Progenitor cell of endocrine pancreas (in vitro differentiated cells): Measurements from ENCODE around the gene SNX10. TPM values are rescaled to one million over a fixed set of nuclear protein-coding genes. Genes with fewer than 3 reads are reported as not detected.

Experiments used
- DNase-seq: peaks from one replicate; pipeline ENCODE4 v3.0.0; 2021; ENCODE audit warnings: low spot score; ENCODE audit not compliant: unreplicated experiment
- H3K27ac Mint-ChIP-seq: 2 replicates; pipeline ENCODE4 v1.8.0; 2021; ENCODE audit warnings: mild to moderate bottlenecking, moderate library complexity, mixed read lengths
- H3K27me3 Mint-ChIP-seq: 2 replicates; pipeline ENCODE4 v1.8.0; 2021; ENCODE audit warnings: mixed read lengths
- H3K36me3 Mint-ChIP-seq: 2 replicates; pipeline ENCODE4 v1.8.0; 2022; ENCODE audit warnings: mixed read lengths; ENCODE audit not compliant: insufficient read depth
- H3K4me1 Mint-ChIP-seq: 2 replicates; pipeline ENCODE4 v1.8.0; 2021; ENCODE audit warnings: low read depth, mixed read lengths
- H3K4me3 Mint-ChIP-seq: 2 replicates; pipeline ENCODE4 v1.8.0; 2021; ENCODE audit warnings: low read depth, mild to moderate bottlenecking, moderate library complexity, mixed read lengths
- H3K9me3 Mint-ChIP-seq: 2 replicates; pipeline ENCODE4 v1.8.0; 2021; ENCODE audit warnings: low read depth, mixed read lengths
- CTCF ChIP-seq: fragments of 200-600 bp; sonication (generic); IDR thresholded peaks from one replicate; pipeline ENCODE4 v1.5.0; 2021; ENCODE audit warnings: antibody characterized with exemption, mild to moderate bottlenecking; ENCODE audit not compliant: unreplicated experiment
- total RNA-seq: library from RNA; stranded (reverse); gene quantifications from 2 replicates; pipeline ENCODE4 v1.2.1, GENCODE V29; 2021

The SNX10 gene
- total RNA-seq, 1 donor from 2014 or later, result 9.2 TPM

- peaks cover 3% of the 10 kb centered on the region for H3K4me1 Mint-ChIP-seq
- no peak for DNase-seq
Measured at GRCh38 chr7:26372704-26373103, 81.0 kb downstream of the SNX10 start.

GRCh38 chr7:26374647-26375373 lies 83.1 kb downstream of the SNX10 start:
- H3K27ac Mint-ChIP-seq, result no peak overlapping the region
- H3K4me1 Mint-ChIP-seq, result peaks cover 13% of the 10 kb centered on the region
- H3K27me3 Mint-ChIP-seq, result no peaks in the 10 kb centered on the region
- peak overlapping the region; percentile 18 for H3K4me3 Mint-ChIP-seq
- peaks cover 2% of the 10 kb centered on the region for H3K36me3 Mint-ChIP-seq
- TF ChIP-seq CTCF, result no peak
- no peaks in the 10 kb centered on the region for H3K9me3 Mint-ChIP-seq
- DNase-seq, result no peak

More at GRCh38 chr7:26372704-26373103, 81.0 kb downstream of the SNX10 start:
- Mint-ChIP-seq H3K9me3 (no peaks in the 10 kb centered on the region), H3K36me3 (peaks cover 2% of the 10 kb centered on the region), H3K4me3 (no peak overlapping the region), H3K27me3 (no peaks in the 10 kb centered on the region), H3K27ac (no peak overlapping the region)
- TF ChIP-seq CTCF, result no peak

GRCh38 chr7:26375726-26376174 lies 84.1 kb downstream of the SNX10 start:
- Mint-ChIP-seq H3K9me3 (no peaks in the 10 kb centered on the region), H3K27ac (peak overlapping the region; percentile 89), H3K4me1 (peaks cover 13% of the 10 kb centered on the region), H3K36me3 (peaks cover 2% of the 10 kb centered on the region), H3K27me3 (no peaks in the 10 kb centered on the region), H3K4me3 (peak overlapping the region; percentile 85)
- no peak for DNase-seq
- no peak for TF ChIP-seq CTCF

GRCh38 chr7:26376175-26376917 lies 84.7 kb downstream of the SNX10 start:
- H3K27me3 Mint-ChIP-seq, result no peaks in the 10 kb centered on the region
- peak overlapping the region; percentile 85 for H3K4me3 Mint-ChIP-seq
- TF ChIP-seq CTCF, result no peak
- peaks cover 13% of the 10 kb centered on the region for H3K4me1 Mint-ChIP-seq
- peaks cover 2% of the 10 kb centered on the region for H3K36me3 Mint-ChIP-seq
- H3K9me3 Mint-ChIP-seq, result no peaks in the 10 kb centered on the region
- H3K27ac Mint-ChIP-seq, result peak overlapping the region; percentile 94
- DNase-seq, result peak; percentile 75

GRCh38 chr7:26378016-26378415 lies 86.4 kb downstream of the SNX10 start:
- H3K27me3 Mint-ChIP-seq, result peaks cover 6% of the 10 kb centered on the region
- no peak overlapping the region for H3K4me3 Mint-ChIP-seq
- no peak for DNase-seq
- no peaks in the 10 kb centered on the region for H3K36me3 Mint-ChIP-seq
- peaks cover 17% of the 10 kb centered on the region for H3K4me1 Mint-ChIP-seq
- no peak for TF ChIP-seq CTCF
- no peaks in the 10 kb centered on the region for H3K9me3 Mint-ChIP-seq
- H3K27ac Mint-ChIP-seq, result no peak overlapping the region
